Activated CD4-positive, alpha-beta T cell treated with anti-CD3 and anti-CD28 coated beads, Interleukin-2, amount 50 U/mL, for 24 hours (primary cell): Measurements from ENCODE around the gene DQX1.

Source experiments
- DNase-seq, 2 donors: peaks; one replicate each; pipeline ENCODE4 v3.0.0-alpha.2; 2020; ENCODE audit warnings: low read depth in 1 of 2, low spot score in 1 of 2

Gene DQX1

DNA sequence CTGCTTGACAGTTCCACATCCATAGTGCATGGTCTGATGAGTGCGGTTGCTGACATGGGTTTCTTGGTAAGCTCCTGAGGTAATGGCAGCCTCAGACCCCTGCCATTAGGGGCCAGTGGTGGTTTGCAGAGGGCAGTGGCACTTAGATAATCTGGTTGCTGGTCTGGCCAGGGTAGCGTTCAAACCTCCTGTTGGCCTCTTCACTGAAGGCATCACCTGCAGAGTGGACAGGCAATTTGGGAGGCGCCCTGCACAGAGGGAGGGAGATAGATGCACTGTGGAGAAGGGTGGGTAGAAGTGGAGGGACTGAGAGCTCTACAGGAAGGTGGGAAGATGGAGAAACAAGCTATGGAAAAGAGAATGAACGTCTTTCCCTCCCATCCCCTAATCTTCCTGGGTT, 7.4 kb upstream of the DQX1 start:
- DNase-seq = no peak

DNA sequence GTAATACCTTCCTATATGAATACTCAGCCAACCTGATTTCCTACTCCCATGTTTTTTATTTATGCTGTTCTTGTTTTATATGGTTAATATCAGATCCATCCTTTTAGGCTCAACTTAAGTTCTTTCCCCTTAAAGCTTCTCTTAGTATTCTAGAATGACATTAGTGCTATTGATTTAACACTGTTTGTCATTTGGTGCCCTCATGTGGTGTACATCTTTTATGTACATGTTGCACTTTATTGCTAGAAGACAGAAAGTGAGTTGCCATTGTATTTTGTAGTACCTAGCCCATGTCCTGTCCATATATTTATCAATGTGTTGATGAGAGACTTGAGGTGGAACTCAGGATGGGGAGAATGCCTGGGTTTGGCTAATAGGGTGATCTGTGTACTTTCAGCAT, 6.2 kb upstream of the DQX1 start:
- no peak for DNase-seq

GRCh38 chr2:74531666-74532065, 5.6 kb upstream of the DQX1 start:
- no peak for DNase-seq

- DNase-seq = no peak
Measured at GRCh38 chr2:74530239-74531187, 4.5 kb upstream of the DQX1 start.

- DNase-seq = peak; percentile 75 to 93
Measured at GRCh38 chr2:74529357-74530238, 3.6 kb upstream of the DQX1 start, which contains the start of the genes AUP1 and HTRA2. AUP1 (minus strand) TSS chr2:74529706; CDS start chr2:74529629, 77 bp downstream. HTRA2 (plus strand) TSS chr2:74529933; CDS start chr2:74530007, 74 bp downstream.

- DNase-seq = no peak
Measured at GRCh38 chr2:74528600-74529356, 2.7 kb upstream of the DQX1 start.

DNA sequence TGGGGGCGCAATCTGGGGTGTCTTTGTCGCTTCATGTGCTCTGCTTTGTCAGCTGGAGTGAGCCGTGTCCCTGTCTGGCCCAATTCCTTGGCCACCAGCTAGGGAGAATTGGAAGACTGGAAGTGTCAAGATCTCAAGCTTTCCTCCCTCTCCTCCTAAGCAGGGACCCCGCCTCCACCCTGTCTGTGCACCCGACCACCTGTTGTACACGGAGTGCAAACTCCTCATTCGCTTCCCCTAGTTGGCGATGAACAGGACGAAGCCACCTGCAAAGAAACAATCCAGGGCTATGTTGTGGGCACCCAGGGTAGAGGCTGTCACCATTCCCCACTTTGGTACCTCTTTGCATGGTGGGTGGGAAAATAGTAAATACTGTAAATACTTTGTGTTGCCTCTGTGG, 1.7 kb upstream of the DQX1 start:
- DNase-seq = no peak

DNA sequence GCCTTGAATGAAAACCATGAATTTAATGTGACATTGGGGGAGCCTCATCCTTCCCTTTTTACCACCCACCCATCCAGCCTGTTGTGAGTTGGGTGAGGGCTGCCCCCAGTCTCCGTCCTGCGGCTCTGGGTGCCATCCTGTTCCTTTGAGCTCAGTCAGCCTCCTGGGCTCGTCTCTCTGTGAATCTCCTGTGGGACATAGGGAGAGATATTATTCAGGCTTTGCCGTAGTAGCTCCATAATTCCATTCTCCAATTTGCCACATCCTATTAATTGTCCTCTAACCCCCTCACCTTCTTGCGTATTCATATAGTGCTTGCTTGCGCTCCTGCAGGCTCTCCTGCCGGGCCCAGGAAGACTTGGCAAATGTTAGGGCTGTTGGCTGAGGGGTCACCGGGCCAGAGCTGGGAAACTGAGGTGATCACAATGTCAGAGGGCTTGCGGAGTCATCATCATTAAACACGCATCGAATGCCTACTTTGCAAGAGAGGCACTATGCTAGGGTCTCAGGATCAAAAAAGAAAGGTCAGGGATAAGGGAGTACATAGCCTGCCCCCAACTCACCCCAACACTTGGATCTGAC, 709 bp upstream of the DQX1 start:
- DNase-seq = no peak

- no peak for DNase-seq
Measured at GRCh38 chr2:74524955-74525716, 895 bp downstream of the DQX1 start.

GRCh38 chr2:74524005-74524404, 2.0 kb downstream of the DQX1 start:
- DNase-seq = no peak

DNA sequence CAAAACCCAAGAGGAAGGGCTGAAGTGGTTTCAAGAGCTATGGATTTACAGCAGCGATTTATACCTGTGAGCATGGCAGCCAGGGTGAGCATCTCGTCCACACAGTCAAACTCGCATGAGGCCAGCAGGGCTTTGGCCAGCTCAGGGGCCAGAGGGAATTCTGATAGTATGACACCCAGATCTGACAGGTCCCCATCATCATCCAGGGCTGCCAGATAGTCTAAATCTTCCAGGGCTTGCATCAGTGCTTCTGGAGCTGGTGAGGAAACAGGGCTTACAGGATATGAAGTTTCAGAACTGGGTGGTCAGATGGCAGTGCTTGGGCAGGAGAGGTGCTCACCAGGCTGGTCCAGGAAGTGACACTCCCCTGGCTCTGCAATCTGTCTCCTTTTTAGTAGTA, 3.5 kb downstream of the DQX1 start:
- no peak for DNase-seq

- no peak for DNase-seq
Measured at GRCh38 chr2:74516650-74517049, 9.4 kb downstream of the DQX1 start.

DNA sequence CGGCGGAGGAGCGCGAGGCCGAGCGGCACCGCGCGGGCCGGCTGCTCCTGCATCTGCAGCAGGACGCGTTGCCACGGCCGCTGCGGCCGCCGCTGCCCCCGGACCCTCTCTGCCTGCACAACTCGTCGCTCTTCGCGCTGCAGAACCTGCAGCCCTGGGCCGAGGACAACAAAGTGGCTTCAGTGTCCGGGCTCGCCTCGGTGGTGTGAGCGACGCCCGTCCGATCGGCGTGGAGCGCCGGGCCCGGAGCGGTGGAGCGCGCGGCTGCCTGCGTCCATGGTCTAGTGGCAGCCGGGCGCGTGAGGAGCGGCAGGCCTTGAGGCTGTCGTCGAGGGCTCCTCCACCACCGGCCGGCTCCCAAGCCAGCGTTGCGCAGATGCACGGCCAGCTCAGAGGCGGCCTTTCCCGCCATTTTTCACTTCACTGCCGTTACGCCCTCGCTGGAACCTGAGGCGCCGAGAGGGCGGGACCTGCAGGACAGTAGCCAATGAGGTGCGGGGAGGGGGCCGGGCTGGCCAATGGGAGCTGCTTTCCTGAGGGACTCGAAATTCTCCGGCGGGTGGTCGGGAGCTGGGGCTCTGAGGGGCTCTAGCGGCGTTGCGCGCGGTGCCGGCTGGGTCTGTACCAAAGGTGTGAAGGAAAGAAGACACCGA, 9.9 kb downstream of the DQX1 start:
- DNase-seq = peak; percentile 49 to 76

GRCh38 chr2:74515271-74515980, 10.6 kb downstream of the DQX1 start:
- no peak for DNase-seq

DNA sequence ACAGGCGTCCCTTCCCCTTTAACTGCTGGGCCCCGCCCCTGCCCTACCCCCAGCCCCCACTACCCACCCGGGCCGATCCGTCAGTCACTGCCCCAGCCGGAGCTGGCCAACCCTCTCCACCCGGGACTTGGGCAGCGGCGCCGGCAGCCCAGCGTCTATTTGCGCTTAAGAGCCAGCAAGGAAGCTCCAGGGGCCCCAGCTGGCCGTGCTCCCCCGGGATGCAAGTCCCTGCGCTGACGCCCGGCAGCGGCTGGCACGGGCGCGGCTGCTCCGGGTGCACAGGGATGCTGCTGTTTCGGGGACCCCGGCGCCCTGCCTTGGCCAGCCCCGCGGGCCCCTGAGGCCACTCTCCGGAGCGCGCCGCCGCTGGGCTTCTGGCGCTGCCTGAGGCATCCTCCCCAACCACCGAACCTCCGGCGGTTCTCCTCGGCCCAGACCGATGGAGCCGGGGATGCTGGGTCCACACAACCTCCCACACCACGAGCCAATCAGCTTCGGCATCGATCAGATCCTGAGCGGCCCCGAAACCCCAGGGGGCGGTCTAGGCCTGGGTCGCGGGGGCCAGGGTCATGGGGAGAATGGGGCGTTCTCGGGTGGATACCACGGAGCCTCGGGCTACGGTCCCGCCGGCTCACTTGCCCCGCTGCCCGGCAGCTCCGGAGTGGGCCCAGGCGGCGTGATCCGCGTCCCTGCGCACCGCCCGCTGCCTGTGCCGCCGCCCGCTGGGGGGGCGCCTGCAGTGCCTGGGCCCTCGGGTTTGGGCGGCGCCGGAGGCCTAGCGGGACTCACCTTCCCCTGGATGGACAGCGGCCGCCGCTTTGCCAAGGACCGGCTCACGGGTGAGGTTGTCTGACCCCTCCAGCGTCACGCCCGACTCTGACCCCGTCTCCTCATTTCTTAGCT, 11.4 kb downstream of the DQX1 start, which contains the start of gene TLX2:
Gene TLX2, plus strand, starts transcription at position 83 of the 903 bp plus-strand sequence. Its CDS starts 357 bp downstream, at position 440.
- no peak for DNase-seq

DNA sequence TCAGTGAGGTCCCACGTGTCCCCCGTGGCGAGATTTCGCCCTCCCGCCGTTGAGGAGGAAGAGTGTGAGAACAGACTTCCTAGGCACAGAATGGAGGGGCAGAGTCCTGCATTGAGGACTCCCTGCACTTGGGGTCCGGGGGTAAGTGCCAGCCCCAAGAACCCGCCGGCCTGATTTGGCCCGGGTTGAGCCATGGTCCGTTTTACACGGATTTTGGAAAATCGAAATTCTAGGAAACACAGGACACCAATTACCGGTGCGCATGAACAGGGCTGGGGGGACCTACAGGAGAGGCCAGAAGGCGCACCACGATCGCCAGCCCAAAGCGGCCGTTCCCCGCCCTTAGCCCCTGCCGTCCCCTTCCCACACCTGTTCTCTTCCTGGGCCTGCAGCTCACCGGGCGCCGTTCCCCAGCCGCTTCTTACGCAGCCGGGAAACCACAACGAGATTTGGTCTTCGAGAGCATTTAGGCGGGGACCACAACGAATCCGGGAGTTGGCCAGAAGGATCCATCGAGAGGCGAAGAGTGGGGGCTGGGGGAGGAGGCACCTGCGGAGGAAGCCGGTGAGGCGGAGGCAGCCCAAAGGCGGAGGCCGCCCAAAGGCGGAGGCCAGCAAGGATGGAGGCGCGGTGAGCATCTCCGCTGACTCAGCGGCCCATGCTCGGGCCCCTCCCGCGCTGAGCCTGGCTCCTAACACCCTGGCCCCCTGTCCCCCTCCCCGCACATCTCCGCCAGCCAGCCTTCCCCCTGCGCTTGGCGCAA, 12.2 kb downstream of the DQX1 start:
- DNase-seq = no peak
